HG03469 (cell line): ENCODE measurements around the gene CFHR1.
"Not testable (repeated sequence)": the region's sequence is repeated elsewhere in the genome, so short reads cannot be mapped to it uniquely, and the experiment has no call there.

Experiments used
- ATAC-seq: cut with Tn5 transposase; IDR thresholded peaks from one replicate; pipeline ENCODE4 v1.9.1; 2021; ENCODE audit warnings: mild to moderate bottlenecking, moderate library complexity, moderate number of reproducible peaks; ENCODE audit not compliant: unreplicated experiment

CFHR1 gene

GRCh38 chr1:196819531-196819930 is at the start of gene CFHR1:
TSS of gene CFHR1 (plus strand) at chr1:196819731. CDS start at chr1:196819845, 114 bp downstream.
- ATAC-seq: not testable (repeated sequence)

GRCh38 chr1:196769823-196770222 is 49.7 kb upstream of the CFHR1 start:
- not testable (repeated sequence) for ATAC-seq

- ATAC-seq: no peak
Measured at GRCh38 chr1:196773713-196774112, 45.8 kb upstream of the CFHR1 start.

- no peak for ATAC-seq
Measured at GRCh38 chr1:196774175-196774574, 45.4 kb upstream of the CFHR1 start.

GRCh38 chr1:196774603-196775002 is 44.9 kb upstream of the CFHR1 start, which contains the start of gene CFHR3:
TSS of gene CFHR3 (plus strand) at chr1:196774840. CDS start at chr1:196774887, 47 bp downstream.
- peak; percentile 94 for ATAC-seq

GRCh38 chr1:196777603-196778002 is 41.9 kb upstream of the CFHR1 start:
- ATAC-seq: no peak

- ATAC-seq: no peak
Measured at GRCh38 chr1:196779093-196779492, 40.4 kb upstream of the CFHR1 start.

- ATAC-seq: not testable (repeated sequence)
Measured at GRCh38 chr1:196791252-196791651, 28.3 kb upstream of the CFHR1 start.

GRCh38 chr1:196794103-196794502 is 25.4 kb upstream of the CFHR1 start:
- ATAC-seq: not testable (repeated sequence)

GRCh38 chr1:196797891-196798290 is 21.6 kb upstream of the CFHR1 start:
- no peak for ATAC-seq

GRCh38 chr1:196801920-196802319 is 17.6 kb upstream of the CFHR1 start:
- ATAC-seq: not testable (repeated sequence)

GRCh38 chr1:196808529-196809235 is 10.8 kb upstream of the CFHR1 start:
- ATAC-seq: no peak

- not testable (repeated sequence) for ATAC-seq
Measured at GRCh38 chr1:196817442-196817841, 2.1 kb upstream of the CFHR1 start.

GRCh38 chr1:196827860-196828259 is 8.3 kb downstream of the CFHR1 start:
- ATAC-seq: peak; percentile 97

- not testable (repeated sequence) for ATAC-seq
Measured at GRCh38 chr1:196849613-196850492, 30.3 kb downstream of the CFHR1 start.

GRCh38 chr1:196856053-196856452 is 36.5 kb downstream of the CFHR1 start:
- no peak for ATAC-seq

GRCh38 chr1:196857188-196857587 is 37.7 kb downstream of the CFHR1 start:
- ATAC-seq: no peak

GRCh38 chr1:196858811-196859210 is 39.3 kb downstream of the CFHR1 start:
- no peak for ATAC-seq

GRCh38 chr1:196860323-196860884 is 40.9 kb downstream of the CFHR1 start:
- no peak for ATAC-seq

- no peak for ATAC-seq
Measured at GRCh38 chr1:196861429-196861828, 41.9 kb downstream of the CFHR1 start.

- ATAC-seq: no peak
Measured at GRCh38 chr1:196866974-196867373, 47.4 kb downstream of the CFHR1 start.
